ENCODE results near the gene DLST.

Gene DLST

GRCh38 chr14:74934476-74935359 lies 53.0 kb downstream of the DLST start:
- in situ Hi-C loops (cut with HindIII; ENCODE audit: low sequenced_read_pairs): no loop called here

GRCh38 chr14:74935360-74935680 lies 53.6 kb downstream of the DLST start:
- in situ Hi-C loops (cut with HindIII; ENCODE audit: low sequenced_read_pairs): no loop called here

- in situ Hi-C loops (cut with HindIII; ENCODE audit: low sequenced_read_pairs): no loop called here
These were observed 54.4 kb downstream of the DLST start for GRCh38 chr14:74936151-74936550.

GRCh38 chr14:74936731-74937130 lies 55.0 kb downstream of the DLST start:
- in situ Hi-C loops (cut with HindIII; ENCODE audit: low sequenced_read_pairs): no loop called here

GRCh38 chr14:74937171-74937570 lies 55.5 kb downstream of the DLST start:
- in situ Hi-C loops (cut with HindIII; ENCODE audit: low sequenced_read_pairs): no loop called here

GRCh38 chr14:74938531-74939495 lies 57.1 kb downstream of the DLST start:
- in situ Hi-C loops (cut with HindIII; ENCODE audit: low sequenced_read_pairs): no loop called here

GRCh38 chr14:74940956-74941565 lies 59.3 kb downstream of the DLST start:
- in situ Hi-C loops (cut with HindIII; ENCODE audit: low sequenced_read_pairs): loop anchor here (5.0 kb wide), 1 partner anchor 34 kb away; no protein-coding TSS in a partner anchor

- in situ Hi-C loops (cut with HindIII; ENCODE audit: low sequenced_read_pairs): loop anchor here (5.0 kb wide), 1 partner anchor 34 kb away; no protein-coding TSS in a partner anchor
These were observed 60.0 kb downstream of the DLST start for GRCh38 chr14:74941676-74942097.

GRCh38 chr14:74942181-74942580 lies 60.5 kb downstream of the DLST start:
- in situ Hi-C loops (cut with HindIII; ENCODE audit: low sequenced_read_pairs): loop anchor here (5.0 kb wide), 1 partner anchor 35 kb away; no protein-coding TSS in a partner anchor

GRCh38 chr14:74942608-74943007 lies 60.9 kb downstream of the DLST start:
- in situ Hi-C loops (cut with HindIII; ENCODE audit: low sequenced_read_pairs): loop anchor here (5.0 kb wide), 1 partner anchor 35 kb away; no protein-coding TSS in a partner anchor

- in situ Hi-C loops (cut with HindIII; ENCODE audit: low sequenced_read_pairs): no loop called here
These were observed 63.6 kb downstream of the DLST start for GRCh38 chr14:74945261-74945851.

GRCh38 chr14:74945852-74946658 lies 64.3 kb downstream of the DLST start:
- in situ Hi-C loops (cut with HindIII; ENCODE audit: low sequenced_read_pairs): no loop called here

GRCh38 chr14:74946659-74947281 lies 65.1 kb downstream of the DLST start:
- in situ Hi-C loops (cut with HindIII; ENCODE audit: low sequenced_read_pairs): no loop called here

GRCh38 chr14:74947353-74948227 lies 65.9 kb downstream of the DLST start:
- in situ Hi-C loops (cut with HindIII; ENCODE audit: low sequenced_read_pairs): no loop called here

- in situ Hi-C loops (cut with HindIII; ENCODE audit: low sequenced_read_pairs): no loop called here
These were observed 66.8 kb downstream of the DLST start for GRCh38 chr14:74948228-74949175.

GRCh38 chr14:74949191-74949601 lies 67.5 kb downstream of the DLST start:
- in situ Hi-C loops (cut with HindIII; ENCODE audit: low sequenced_read_pairs): no loop called here

GRCh38 chr14:74949859-74950573 lies 68.3 kb downstream of the DLST start:
- in situ Hi-C loops (cut with HindIII; ENCODE audit: low sequenced_read_pairs): no loop called here
